ENCODE data around the gene SNX7.

SNX7 gene

GRCh38 chr1:98761219-98761865, 99.8 kb downstream of the SNX7 start:
- no peak overlapping the region for H3K4me3 ChIP-seq

DNA sequence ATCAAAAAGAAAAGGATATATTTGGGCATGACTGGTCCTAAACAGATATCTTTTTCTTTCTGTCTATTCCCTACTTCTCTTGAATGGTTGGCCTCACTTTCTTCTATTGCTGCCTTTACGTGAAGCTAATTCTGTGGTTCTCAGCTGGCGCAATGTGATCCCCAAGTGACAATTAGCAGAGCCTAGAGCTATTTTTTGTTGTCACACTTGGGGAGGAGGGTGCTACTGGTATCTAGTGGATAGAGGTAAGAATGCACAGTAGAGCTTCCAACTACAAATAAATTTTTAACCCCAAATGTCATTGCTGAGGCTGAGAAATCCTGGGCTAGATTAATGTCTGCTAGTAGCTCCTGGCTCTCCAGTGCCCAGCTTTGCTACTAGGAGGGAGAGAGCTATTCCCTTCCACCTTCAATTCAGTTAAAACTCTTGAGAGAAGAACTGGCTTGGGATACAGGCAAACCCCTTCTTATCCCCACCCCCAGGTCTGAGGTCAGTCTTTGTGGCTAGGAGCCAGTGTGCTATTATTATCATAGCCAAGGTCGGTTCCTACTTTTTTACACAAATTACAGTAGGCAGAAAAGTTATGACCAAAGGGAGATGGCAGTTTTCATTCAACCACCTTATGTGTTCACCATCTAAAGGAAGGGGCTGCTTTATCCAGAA, 102.1 kb downstream of the SNX7 start:
- Histone ChIP-seq H3K4me3 (no peak overlapping the region), H3K27ac (no peak overlapping the region)

More at GRCh38 chr1:98761219-98761865, 99.8 kb downstream of the SNX7 start:
- no peak overlapping the region for H3K27ac ChIP-seq

DNA sequence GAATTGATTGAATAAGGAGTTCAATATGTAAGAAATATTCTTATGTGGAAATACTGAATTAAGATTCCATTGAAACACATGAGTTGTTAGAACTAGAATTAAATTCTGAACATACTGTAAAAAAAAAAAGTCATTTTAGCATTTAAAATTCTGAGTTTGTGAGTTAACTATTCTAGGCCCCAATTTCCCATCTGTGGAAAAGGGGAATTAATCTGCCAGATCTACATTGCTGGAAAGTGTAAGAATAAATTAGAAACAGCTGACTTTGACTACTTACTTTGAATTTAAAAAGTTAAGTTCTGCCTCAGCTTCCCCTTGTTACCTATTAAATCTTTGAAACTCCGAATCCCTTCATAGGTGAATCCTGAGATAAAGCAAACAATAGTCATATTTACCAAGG, 103.0 kb downstream of the SNX7 start:
- H3K4me3 ChIP-seq: no peak overlapping the region
- no peak overlapping the region for H3K27ac ChIP-seq

- H3K4me3 ChIP-seq: no peak overlapping the region
- H3K27ac ChIP-seq: no peak overlapping the region
Measured at GRCh38 chr1:98766255-98766654, 104.7 kb downstream of the SNX7 start.

DNA sequence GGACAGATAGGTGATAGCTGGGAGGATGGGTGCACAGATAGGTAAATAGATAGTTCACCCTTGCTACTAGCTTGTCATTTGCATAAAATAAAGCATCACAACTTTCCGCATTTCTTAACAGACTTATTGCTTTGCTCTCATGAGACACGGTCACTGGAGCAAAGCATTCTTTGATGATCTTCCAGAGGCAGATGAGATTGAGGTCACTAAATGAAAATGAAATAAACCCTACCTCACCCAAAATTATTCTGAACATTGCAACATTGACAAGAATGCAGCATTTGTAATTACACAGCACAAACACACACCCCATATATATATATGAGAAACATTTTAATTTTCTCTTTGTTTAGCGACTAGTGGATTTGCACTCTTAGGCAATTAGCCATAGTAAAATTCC, 107.6 kb downstream of the SNX7 start:
- H3K27ac ChIP-seq: no peak overlapping the region

GRCh38 chr1:98781906-98782305, 120.4 kb downstream of the SNX7 start:
- H3K4me3 ChIP-seq: no peak overlapping the region
- H3K27ac ChIP-seq: no peak overlapping the region

More for the DNA sequence above, 107.6 kb downstream of the SNX7 start:
- H3K4me3 ChIP-seq: no peak overlapping the region

DNA sequence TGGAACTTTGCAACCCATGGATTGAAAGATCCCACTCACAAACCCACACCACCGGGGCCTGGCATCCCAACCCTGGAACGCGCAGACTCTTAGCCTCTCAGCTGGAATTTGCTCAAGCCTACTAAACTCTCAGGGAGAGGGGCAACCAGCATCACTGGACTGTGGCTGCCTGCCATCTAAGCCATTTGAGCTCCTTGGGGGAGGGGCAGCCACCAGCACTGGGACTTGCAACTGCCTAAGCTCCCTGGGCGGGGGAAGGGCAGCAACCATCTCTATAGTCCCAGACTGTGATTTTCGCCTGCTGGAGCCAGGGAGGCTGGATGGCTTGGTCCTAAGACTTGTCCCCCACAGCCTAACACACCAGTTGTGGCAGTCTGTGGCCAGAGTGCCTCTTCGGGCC, 122.3 kb downstream of the SNX7 start:
- no peak overlapping the region for H3K4me3 ChIP-seq
- H3K27ac ChIP-seq: no peak overlapping the region

GRCh38 chr1:98791498-98791897, 130.0 kb downstream of the SNX7 start:
- Histone ChIP-seq H3K27ac (no peak overlapping the region), H3K4me3 (no peak overlapping the region)

DNA sequence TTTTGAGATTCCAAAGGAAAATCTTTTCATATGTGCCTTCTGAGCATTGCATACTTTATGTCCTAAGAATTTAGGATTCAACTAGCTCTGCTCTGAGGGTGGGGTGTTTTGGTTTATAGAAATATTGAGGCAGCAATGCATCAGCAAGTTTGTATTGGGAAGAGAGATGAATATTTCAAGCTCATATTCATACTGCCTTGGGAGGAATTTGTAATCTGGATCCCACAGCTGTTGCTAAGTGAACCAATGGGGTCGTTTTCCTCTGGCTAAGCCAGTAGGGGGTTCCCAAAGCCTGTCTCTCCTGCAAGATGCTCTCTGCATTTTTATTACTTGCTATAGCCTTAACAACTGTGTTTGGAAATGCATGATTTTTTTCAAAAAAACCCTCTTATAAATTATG, 130.6 kb downstream of the SNX7 start:
- no peak overlapping the region for H3K27ac ChIP-seq
- no peak overlapping the region for H3K4me3 ChIP-seq

DNA sequence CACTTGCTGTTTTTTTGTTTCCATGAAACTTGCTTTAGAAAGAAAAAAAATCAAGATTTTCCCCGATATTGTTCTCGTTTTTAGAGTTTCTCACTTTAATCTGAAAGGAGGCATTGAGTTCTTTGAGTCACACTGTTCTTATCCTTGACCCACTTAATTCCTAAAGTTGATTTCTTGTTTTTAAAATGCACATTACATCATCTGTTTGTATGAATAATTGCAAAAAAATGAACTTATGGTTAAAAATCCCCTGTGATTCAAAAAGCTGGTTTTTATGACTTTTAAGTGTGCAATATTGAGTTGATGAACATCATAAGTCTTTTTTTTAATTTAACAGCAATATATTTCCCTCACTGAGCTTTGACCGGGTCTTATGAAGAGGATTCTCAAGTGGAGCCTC, 131.6 kb downstream of the SNX7 start:
- H3K27ac ChIP-seq: no peak overlapping the region
- H3K4me3 ChIP-seq: no peak overlapping the region

DNA sequence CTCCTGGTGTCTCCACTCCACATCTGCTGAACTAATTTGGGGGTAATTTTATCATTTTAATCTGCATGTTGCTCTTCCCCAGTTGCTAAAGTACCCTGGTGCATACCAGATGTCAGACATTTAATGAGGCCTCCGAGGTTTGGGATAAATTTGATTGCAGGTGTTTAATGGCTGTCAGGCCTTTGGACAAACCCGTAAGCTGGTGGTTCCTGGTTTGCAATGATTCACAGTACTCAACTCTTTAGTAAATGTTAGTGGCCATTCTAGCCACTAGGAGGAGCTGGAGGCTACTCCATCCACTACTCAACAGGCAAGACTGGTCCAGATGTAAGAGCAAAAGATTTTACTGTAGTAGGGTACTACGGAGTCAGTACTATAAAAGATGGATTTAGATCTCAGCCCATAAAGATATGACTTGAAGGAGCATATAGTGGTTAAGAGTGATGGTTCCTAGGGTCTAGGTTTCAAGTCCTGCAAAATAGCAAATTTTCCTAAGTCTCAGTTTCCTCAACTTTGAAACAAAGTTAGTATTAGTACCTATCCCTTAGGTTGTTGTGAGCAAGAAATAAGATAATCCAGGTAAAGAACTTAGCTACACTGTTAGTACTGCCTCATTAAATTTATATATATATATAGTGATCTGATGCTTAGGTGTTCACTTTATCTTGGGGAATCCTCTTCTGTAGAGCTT, 132.8 kb downstream of the SNX7 start:
- no peak overlapping the region for H3K27ac ChIP-seq
- H3K4me3 ChIP-seq: no peak overlapping the region

- Histone ChIP-seq H3K4me3 (no peak overlapping the region), H3K27ac (no peak overlapping the region)
Measured at GRCh38 chr1:98796049-98796448, 134.5 kb downstream of the SNX7 start.

- Histone ChIP-seq H3K4me3 (no peak overlapping the region), H3K27ac (no peak overlapping the region)
Measured at GRCh38 chr1:98797506-98797905, 136.0 kb downstream of the SNX7 start.
